Measurements from ENCODE around the gene FXYD1.

DNA sequence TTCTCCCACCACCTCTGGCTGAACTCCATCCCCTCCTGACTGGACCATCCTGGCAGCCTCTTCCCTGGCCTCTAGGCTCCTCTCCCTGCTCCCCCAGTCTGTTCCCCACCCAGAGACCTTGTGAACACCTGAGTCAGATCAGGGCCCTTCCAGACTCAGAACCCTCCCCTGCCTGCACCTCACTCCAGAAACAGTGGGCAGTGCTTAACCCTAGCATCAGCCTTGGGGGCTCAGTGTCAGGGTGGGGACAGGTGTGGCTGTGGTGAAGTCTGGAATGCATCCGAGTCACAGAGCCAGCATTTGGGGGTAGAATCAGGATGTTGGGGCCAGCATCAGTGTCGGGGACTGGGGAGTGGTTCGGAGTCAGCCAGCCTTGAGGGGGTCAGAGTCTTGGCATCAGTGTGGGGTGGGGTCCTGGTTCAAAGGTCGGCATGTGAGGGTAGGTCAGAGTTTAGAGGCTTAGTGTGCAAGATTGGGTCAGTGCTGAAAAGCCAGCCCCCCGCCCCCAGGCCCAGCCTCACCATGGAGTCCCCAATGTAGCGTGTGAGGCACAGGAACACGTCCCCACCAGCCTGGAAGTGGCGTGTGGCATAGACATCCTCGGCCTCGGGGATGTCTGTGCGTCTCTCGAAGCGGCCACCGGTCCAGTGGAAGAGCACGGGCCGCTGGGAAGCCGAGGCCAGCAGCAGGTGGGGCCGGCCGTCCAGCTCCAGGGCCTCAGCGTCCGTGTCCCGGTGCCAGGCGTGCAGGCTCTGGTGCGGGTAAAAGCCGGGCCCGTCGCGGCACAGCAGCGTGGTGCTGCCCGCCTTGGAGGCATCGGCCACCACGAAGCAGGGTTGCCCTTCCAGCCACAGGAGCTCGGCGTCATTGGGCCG, 12.6 kb upstream of the FXYD1 start:
- TF ChIP-seq, protein P1, sequence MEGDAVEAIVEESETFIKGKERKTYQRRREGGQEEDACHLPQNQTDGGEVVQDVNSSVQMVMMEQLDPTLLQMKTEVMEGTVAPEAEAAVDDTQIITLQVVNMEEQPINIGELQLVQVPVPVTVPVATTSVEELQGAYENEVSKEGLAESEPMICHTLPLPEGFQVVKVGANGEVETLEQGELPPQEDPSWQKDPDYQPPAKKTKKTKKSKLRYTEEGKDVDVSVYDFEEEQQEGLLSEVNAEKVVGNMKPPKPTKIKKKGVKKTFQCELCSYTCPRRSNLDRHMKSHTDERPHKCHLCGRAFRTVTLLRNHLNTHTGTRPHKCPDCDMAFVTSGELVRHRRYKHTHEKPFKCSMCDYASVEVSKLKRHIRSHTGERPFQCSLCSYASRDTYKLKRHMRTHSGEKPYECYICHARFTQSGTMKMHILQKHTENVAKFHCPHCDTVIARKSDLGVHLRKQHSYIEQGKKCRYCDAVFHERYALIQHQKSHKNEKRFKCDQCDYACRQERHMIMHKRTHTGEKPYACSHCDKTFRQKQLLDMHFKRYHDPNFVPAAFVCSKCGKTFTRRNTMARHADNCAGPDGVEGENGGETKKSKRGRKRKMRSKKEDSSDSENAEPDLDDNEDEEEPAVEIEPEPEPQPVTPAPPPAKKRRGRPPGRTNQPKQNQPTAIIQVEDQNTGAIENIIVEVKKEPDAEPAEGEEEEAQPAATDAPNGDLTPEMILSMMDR (IDR thresholded peaks at IDR 0.05), result no peak
- TF ChIP-seq POLR2A (IDR thresholded peaks at IDR 0.05), result no peak

Data from esophagus squamous epithelium (tissue), 4 donors.